HG02840 (cell line): ENCODE data around the gene COL4A1.

Experiments
- ATAC-seq: cut with Tn5 transposase; IDR thresholded peaks from one replicate; pipeline ENCODE4 v1.9.1; 2021; ENCODE audit warnings: mild to moderate bottlenecking, moderate library complexity, moderate number of reproducible peaks; ENCODE audit not compliant: unreplicated experiment, low FRiP score

Gene COL4A1

GRCh38 chr13:110108348-110109139 lies 198.4 kb downstream of the COL4A1 start:
- ATAC-seq: no peak

DNA sequence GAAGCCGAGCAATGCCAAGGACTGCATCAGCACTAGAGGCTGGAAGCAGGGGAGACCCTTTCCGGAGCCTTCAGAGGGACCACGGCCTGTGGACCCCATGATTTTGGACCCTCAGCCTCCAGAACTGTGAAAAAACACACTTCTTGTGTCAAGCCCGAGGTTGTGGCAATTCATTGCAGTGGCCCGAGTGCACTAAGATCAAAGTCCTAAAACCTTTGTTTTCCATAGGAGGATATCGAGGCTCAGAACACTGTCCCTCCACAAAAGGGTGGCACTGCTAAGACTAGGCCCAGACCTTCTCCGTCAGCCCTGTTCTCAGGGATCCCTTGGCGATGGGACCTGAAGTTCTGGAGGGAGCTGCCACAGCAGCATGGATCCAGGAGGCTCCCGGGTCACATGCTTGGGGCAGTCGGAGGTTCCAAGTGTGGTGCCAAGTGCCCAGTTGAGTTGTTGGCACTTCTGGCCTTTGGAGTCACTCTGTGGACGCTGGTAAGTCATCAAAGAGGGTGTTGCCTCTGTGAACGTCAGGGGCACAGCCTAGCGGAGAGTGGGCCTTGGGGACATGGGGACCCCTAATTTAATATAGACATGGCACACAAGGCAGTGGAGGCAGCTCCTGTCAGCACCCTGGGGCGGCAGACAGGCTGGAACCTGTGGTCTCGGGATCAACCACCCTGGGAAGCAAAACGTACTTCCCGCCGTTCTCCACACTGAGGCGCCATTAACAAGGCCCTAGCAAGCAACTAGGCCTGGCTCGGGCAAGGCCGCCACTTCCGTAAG lies 199.2 kb downstream of the COL4A1 start:
- no peak for ATAC-seq

- ATAC-seq: no peak
Observed at GRCh38 chr13:110106726-110107125, 200.2 kb downstream of the COL4A1 start.

DNA sequence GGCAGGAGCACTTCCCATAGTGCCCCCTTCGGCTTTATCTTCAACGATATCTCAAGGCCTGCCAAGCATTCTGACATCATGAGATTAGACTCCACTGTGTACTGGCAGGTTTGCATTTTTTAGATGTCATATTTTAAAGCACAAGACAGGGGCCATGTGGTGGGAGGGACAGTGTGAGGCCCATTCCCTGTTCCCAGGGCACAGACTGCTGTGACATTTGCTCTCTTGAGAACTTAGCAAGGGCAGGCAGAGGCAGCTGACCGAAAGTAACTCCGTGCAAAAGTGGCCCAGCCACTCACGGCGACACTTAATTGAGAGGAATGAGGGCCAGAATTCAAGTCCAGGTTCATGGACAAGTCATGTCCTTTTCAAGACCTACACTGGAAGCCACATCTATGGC lies 201.8 kb downstream of the COL4A1 start:
- ATAC-seq: no peak

- ATAC-seq: no peak
Observed at GRCh38 chr13:110103534-110103933, 203.4 kb downstream of the COL4A1 start.

GRCh38 chr13:110103026-110103425 lies 203.9 kb downstream of the COL4A1 start:
- ATAC-seq: no peak

- no peak for ATAC-seq
Observed at GRCh38 chr13:110102053-110102452, 204.9 kb downstream of the COL4A1 start.

DNA sequence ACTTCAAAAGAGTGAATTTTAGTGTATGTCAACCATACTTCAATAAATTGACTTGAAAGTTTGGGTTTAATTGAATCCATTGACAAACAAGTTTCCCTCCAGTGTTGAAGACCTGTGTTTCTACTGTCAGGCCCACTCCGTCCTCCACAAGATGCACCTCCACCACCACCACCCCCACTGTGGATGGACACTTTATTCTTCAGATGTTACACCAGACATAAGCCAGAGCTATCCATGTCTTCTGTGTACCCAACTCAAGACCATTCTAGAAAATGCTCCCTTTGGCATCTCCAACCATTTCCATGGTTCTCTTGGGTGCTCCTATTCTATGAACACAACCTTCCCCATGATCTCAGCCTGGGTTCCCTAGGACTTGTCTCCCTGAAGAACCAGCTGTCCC lies 207.0 kb downstream of the COL4A1 start:
- no peak for ATAC-seq
